Right atrium auricular region (tissue), 2 donors: ENCODE data around the gene CAMTA2. TPM values are rescaled to one million over a fixed set of nuclear protein-coding genes. Genes with fewer than 3 reads are reported as not detected.
A peak's percentile ranks its signal among the peaks of the same experiment; 100 is the strongest.

Source experiments
- DNase-seq: peaks from one replicate; pipeline ENCODE4 v3.0.0-alpha.2; 2019; ENCODE audit warnings: low spot score
- H3K27ac ChIP-seq, 2 donors: fragments of 200-600 bp; sonication (generic); 1 replicate in 1 of 2; 2 replicates in 1 of 2; pipeline ENCODE4 v1.5.1; 2016 to 2019
- H3K27me3 ChIP-seq, 2 donors: fragments of 200-600 bp; sonication (generic); one replicate each; pipeline versions ENCODE4 v1.5.1 to v1.6.0; 2017 to 2019
- H3K36me3 ChIP-seq: fragments of 200-600 bp; sonication (generic); one replicate; pipeline ENCODE4 v1.5.1; 2016
- H3K4me1 ChIP-seq, 2 donors: fragments of 200-600 bp; sonication (generic); one replicate each; pipeline versions ENCODE4 v1.5.1 to v1.6.0; 2017 to 2019
- H3K4me3 ChIP-seq, 2 donors: fragments of 200-600 bp; sonication (generic); 1 replicate in 1 of 2; 2 replicates in 1 of 2; pipeline ENCODE4 v1.5.1; 2017 to 2019; ENCODE audit warnings: mild to moderate bottlenecking in 1 of 2, moderate library complexity in 1 of 2
- H3K9me3 ChIP-seq, 2 donors: fragments of 200-600 bp; sonication (generic); one replicate each; pipeline ENCODE4 v1.5.1; 2019
- CTCF ChIP-seq, 2 donors: fragments of 200-600 bp; sonication (generic); IDR thresholded peaks; one replicate each; pipeline ENCODE4 v1.5.1; 2019; ENCODE audit warnings: antibody characterized with exemption in 2 of 2
- total RNA-seq, 2 donors: library from RNA; depleted of rRNA; stranded (reverse); fragments of >200 nt; gene quantifications; one replicate each; pipeline ENCODE4 v1.1.0, GENCODE V29; 2016

CAMTA2 gene
- total RNA-seq, 2 donors from 2014 or later = 20.3 to 24.7 TPM

GRCh38 chr17:4938688-4939545 is 48.6 kb downstream of the CAMTA2 start:
- H3K27ac ChIP-seq = peak overlapping the region; percentile 92 to 96
- peak overlapping the region; percentile 91 for H3K4me3 ChIP-seq
- H3K9me3 ChIP-seq = no peaks in the 10 kb centered on the region
- H3K4me1 ChIP-seq = peaks cover 3 to 51% of the 10 kb centered on the region in 2 donors
- DNase-seq = no peak
- H3K36me3 ChIP-seq = peaks cover 41% of the 10 kb centered on the region
- TF ChIP-seq CTCF (IDR thresholded peaks at IDR 0.05) = no peak
- no peaks in the 10 kb centered on the region for H3K27me3 ChIP-seq

GRCh38 chr17:4938069-4938491 is 49.4 kb downstream of the CAMTA2 start:
- no peak for DNase-seq
- Histone ChIP-seq H3K4me1 (peaks cover 3 to 51% of the 10 kb centered on the region in 2 donors), H3K27ac (peak overlapping the region; percentile 92 to 96), H3K36me3 (peaks cover 34% of the 10 kb centered on the region), H3K4me3 (no peak overlapping the region), H3K9me3 (no peaks in the 10 kb centered on the region), H3K27me3 (no peaks in the 10 kb centered on the region)
- TF ChIP-seq CTCF (IDR thresholded peaks at IDR 0.05) = no peak

DNA sequence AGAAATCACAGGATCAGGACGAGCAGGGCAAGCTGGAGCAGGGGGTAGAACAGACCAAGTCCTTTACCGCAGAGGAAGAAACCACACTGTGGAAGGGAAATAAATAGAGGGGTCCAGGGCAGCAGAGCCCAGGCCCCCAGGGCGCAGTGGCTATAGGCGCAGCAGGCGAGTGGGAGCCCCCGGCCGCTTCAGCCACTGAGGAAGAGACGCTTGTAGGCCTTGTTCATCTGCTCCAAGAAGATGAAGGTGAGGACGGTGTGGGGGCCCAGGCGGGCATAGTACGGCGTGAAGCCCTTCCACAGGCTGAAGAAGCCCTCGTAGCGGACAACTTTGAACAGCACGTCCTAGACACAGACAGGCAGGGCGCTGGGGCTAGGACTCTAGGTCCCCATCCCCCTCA is 49.9 kb downstream of the CAMTA2 start:
- Histone ChIP-seq H3K4me3 (no peak overlapping the region), H3K4me1 (peaks cover 3 to 51% of the 10 kb centered on the region in 2 donors), H3K27ac (peak overlapping the region in 1 of 2 donors; percentile 96), H3K36me3 (peaks cover 28% of the 10 kb centered on the region), H3K27me3 (no peaks in the 10 kb centered on the region), H3K9me3 (no peaks in the 10 kb centered on the region)
- no peak for TF ChIP-seq CTCF (IDR thresholded peaks at IDR 0.05)
- no peak for DNase-seq

- Histone ChIP-seq H3K4me3 (no peak overlapping the region), H3K27ac (no peak overlapping the region), H3K27me3 (no peaks in the 10 kb centered on the region), H3K36me3 (peaks cover 20% of the 10 kb centered on the region), H3K9me3 (no peaks in the 10 kb centered on the region), H3K4me1 (peaks cover 3 to 41% of the 10 kb centered on the region in 2 donors)
- DNase-seq = no peak
- TF ChIP-seq CTCF (IDR thresholded peaks at IDR 0.05) = no peak
Measured at GRCh38 chr17:4936436-4936835, 51.0 kb downstream of the CAMTA2 start.

GRCh38 chr17:4935650-4936049 is 51.8 kb downstream of the CAMTA2 start:
- Histone ChIP-seq H3K27ac (no peak overlapping the region), H3K9me3 (no peaks in the 10 kb centered on the region)
- TF ChIP-seq CTCF (IDR thresholded peaks at IDR 0.05) = no peak

More at GRCh38 chr17:4935650-4936049, 51.8 kb downstream of the CAMTA2 start:
- peaks cover 20% of the 10 kb centered on the region for H3K36me3 ChIP-seq
- H3K4me1 ChIP-seq = peaks cover 3 to 33% of the 10 kb centered on the region in 2 donors
- no peak overlapping the region for H3K4me3 ChIP-seq
- no peaks in the 10 kb centered on the region for H3K27me3 ChIP-seq
- DNase-seq = no peak
